ENCODE measurements around the gene NKX6-2.
"Not testable (repeated sequence)": the region's sequence is repeated elsewhere in the genome, so short reads cannot be mapped to it uniquely, and the experiment has no call there.

Gene NKX6-2

DNA sequence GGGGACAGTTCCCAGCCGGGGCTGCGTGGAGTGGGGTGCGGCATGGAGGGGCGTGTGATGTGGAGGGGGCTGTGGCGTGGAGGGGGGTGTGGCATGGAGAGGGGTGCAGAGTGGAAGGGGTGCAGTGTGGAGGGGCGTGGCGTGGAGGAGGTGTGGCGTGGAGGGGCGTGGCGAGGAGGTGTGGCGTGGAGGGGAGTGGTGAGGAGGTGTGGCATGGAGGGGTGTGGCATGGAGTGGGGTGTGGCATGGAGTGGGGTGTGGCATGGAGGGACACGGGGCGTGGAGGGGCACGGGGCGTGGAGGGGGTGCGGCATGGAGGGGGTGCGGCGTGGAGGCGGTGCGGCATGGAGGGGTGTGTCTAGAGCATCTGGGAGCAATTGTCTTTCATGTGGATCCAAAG, 33.6 kb downstream of the NKX6-2 start:
- no peak for DNase-seq

DNA sequence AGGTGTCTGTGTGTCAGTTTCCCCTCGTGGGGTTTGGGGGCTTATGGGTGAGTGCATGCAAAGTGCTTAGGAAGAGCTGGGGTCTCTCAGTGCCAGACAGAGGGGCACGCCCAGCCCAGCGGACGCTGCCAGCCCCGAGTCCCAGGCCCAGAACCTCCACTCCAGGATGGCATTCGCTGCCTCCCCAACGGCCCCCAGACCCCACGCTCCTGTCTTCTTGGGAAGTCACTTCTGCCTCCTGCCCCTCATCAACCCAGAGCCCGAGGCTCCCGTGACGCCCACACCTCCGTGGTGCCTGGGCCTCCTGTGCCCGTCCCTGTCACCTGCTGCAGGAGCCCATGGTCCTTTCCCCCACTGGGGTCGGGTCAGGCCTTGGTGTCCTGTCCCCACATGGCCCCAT, 35.0 kb downstream of the NKX6-2 start:
- no peak for DNase-seq

DNA sequence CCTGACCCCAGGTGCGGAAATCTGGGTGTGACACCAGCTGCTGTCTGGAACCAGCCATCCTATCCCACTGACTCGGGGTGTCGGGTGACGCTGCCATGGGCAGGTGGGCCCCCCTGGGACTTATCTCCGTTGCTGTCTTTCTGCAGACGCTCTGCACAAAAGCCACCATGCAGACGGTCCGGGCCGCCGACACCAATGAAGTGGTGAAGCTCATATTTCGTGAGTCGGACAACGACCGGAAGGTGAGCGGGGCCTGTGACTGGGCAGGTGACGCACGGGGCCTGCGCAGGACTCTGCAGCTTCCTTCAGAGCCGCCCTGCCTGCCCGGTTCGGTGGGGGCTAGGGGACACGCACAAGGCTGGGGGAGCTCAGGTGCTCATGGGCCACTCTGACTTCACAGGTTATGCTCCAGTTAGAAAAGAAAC, 36.6 kb downstream of the NKX6-2 start:
- DNase-seq, result no peak

DNA sequence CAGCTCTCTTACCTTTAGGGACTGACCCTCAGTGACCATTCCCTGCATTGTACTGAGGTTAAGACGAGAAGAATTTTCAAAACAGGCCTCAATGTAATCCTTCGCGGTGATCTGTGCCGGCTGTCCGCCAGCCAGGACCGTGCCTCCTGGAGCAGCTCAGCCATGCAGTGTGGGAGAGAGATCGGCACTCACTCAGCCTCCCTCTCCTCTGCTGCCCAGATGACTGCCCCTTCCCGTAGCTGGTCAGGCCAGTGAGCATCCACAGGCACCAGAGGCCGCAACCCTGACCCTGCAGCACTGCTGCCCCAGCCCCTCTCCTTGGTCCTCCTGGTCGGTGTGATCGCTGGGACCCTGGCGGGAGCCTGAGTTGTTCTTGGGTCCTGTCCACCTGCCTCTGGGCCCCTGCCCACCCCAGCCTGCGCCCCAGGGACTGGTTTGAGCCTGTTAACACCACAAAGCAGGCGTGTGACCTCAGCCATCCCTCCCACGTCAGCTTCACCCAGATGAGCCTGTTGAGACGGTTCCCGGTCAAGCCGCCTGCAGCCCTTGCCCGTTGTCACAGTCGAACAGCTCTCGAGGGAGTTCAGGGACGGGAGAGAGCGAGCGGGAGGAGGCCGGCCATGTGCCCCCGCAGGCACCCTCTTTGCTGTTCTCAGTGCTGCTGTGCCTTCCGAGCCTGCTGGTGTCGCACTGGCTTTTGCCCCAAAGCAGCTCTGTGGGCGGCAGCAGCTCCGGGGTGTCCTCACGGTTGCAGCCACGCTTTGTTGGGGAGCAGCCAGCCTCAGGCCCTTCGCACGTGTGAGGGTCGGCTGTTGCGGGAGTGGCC, 37.2 kb downstream of the NKX6-2 start:
- DNase-seq, result no peak

DNA sequence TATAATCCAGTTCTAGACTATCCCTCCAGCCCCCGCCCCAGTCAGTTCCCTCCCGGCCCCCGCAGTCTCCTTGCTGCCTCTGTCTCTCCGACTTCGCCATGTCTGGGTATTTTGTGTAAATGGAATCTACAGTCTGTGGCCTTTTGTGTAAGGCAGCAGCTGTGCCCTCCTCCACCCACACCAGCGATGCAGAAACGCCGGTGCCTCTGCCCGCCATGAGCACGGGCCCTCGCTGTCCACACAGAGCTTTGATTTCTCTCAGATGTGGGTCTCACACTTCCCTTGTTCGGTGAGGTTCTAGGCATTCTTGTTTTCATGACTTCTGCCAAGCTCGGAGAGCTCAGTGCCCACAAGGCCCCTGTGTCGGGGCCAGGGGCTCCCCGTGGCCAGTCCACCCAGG, 37.8 kb downstream of the NKX6-2 start:
- DNase-seq, result no peak

DNA sequence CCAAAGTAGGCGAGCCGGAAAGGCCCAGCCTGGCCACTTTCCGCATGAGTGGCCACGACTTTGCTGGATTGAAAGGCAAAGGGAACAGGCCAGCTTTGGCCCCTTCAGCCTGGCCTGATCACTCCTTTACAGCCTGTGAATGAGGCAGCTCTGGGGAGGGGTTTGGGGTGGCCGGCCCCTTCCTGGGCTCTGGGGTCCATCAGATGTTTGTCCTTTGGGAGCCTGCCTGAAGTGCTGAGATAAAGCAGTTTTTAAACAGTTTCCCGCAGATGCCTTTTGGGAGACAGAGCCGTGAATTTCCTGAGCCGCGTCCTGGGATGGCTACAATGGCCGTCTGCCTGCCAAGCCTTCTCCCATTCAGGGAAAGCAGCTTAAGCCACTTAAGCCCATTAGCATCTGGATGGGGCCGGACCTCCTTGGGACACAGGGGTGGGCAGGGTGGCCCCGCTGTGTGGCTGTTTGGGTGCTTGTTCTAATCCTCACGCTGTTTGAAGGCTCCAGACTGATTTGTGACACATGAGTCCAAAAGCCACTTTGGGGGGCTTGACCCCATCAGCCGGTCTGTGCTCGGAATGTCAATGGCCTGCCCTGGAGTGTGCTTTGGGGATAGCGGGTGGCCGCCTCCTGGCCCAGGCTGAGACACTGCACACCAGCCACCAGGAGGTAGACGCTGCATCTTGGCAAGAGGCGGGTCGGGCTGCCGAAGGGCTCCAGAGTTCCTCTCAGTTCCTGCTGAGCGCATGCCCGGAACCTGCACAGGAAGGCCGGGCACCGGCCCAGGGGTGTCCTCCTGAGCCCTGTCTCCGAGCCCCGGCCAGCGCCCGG, 38.9 kb downstream of the NKX6-2 start:
- no peak for DNase-seq

DNA sequence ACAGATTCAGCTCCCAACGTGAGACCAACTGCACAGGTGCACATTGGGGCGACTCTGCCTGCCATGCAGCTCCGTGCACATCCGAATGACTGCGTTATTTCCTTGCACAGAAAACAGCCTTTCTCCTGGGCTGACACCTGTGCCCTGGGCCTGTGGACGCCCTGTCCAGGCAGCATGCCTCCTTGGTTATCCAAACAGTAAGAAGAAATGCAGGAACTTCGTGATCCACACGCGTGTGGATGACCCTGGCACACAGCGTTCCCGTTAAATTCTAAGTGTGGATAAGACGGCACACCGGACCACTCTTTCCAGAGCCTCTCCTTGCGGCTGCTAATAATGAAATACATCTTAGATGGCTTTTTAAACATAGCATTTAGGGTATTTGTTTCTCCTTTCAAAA, 39.6 kb downstream of the NKX6-2 start:
- no peak for DNase-seq

DNA sequence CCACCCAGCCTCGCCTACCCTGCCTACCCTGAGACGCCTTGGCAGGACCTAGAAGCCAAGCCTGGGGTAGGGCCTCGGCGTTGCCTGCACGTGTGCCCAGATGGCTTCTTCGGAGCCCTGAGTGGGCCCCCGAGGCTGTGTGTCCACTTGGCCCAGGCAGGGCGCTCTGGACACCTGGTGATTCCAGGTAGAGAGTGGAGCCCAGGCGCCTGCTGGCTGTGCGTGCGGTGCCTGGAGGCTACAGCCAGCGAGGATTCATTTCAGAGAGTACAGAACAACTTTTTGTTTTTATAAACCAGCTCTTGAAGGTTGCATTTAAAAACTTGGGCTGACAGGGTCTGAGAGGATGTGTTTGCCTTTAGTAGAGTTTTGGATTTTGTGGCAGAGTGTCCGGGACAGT, 40.0 kb downstream of the NKX6-2 start:
- DNase-seq, result no peak

DNA sequence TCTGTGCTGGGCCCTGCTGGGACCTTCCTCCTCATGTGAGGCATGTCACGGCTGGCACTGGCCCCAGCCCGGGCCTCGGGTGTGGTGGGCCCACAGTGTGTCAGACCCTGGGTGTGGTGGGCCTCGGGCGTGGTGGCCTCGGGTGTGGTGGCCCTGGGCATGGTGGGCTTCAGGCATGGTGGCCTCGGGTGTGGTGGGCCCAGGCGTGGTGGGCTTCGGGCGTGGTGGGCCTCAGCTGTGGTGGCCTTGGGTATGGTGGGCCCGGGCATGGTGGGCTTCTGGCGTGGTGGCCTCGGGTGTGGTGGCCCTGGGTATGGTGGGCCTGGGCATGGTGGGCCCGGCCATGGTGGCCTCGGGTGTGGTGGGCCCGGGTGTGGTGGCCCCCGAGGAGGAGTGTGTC, 40.4 kb downstream of the NKX6-2 start:
- DNase-seq, result no peak

DNA sequence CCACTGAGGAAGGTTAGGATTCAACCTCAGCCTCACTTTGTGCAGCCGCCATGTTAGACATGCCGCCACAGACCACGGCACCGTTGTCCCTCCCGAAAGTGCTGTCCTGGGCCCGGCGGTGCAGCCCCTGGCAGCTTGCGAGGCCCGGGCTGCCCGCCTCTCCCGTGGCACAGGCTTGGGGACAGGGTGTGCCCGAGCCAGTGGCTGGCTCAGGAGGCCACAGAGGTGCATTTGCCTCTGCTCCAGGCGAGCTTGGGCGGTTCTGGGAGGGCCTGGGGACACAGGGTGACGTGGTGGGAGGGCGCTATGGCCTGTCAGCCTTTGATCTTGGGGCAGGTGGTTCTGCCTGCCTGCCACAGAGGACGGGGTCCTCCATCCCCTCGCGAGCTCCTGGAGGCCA, 41.1 kb downstream of the NKX6-2 start:
- DNase-seq, result no peak

DNA sequence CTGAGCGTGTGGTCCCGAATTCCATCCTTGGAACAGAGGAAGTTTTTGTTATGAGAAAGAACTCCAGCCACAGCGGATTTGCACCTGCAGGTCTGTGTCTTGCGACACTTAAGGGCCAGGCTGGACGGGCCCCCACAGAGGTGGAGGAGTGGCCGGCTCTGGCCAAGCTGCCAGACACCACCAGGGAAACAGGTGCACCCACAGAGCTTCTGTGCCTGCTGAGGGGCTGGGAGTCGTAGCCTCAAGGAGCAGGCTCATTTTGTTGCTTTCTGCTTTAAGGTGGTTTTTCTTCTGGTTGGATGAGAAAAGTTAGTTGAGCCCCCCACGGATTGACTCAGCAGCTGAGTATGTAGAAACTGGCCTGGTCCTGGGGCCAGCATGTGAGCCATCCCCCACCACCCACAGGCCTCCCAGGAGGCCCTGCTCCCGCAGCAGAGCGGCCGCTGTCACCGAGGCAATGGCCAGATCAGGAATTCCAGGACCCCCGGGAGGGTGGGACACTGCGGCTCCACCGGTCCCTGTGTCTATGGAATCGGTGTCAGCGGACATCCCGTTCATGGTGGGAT, 41.9 kb downstream of the NKX6-2 start:
- no peak for DNase-seq

DNA sequence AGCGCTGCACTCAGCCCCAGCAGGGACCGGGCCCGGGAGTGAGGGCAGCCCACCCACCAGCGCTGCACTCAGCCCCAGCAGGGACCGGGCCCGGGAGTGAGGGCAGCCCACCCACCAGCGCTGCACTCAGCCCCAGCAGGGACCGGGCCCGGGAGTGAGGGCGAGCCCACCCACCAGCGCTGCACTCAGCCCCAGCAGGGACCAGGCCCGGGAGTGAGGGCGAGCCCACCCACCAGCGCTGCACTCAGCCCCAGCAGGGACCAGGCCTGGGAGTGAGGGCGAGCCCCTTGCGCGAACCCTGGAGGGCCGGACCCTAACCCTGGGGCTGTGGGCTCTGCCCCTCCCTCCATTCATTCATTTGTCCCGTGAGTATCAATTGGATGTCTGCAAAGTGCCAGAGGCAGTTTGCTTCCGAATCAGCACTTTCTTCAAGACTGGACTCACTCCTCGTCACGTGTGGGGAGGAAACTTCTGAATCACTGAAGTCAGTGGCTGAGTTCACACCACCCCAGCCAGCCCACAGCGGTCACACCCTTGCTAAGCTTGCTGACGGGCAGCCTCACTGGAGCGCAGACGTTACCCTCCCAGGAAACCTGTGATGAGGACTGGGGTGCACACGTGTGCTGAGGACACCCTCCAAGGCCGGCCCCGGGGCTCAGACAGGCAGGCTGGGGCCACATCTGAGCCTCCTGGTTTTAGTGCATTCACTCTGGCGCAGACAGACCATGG, 42.6 kb downstream of the NKX6-2 start:
- not testable (repeated sequence) for DNase-seq

DNA sequence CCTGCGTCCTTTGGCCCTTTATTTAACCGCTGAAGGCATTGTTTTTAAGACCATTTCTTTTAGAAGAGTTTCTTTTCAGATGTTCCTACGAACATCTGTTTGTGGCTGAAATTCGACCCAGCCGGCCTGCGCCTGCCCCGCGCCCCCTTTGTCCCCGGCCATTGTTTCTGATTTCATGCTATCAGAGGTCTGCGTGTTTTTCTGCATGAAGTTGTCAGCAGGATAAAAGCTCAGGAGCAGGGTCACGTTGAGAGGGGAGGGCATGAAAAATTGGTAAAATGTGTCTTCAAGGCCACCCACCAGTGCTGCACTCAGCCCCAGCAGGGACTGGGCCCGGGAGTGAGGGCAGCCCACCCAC, 43.1 kb downstream of the NKX6-2 start:
- DNase-seq, result no peak

DNA sequence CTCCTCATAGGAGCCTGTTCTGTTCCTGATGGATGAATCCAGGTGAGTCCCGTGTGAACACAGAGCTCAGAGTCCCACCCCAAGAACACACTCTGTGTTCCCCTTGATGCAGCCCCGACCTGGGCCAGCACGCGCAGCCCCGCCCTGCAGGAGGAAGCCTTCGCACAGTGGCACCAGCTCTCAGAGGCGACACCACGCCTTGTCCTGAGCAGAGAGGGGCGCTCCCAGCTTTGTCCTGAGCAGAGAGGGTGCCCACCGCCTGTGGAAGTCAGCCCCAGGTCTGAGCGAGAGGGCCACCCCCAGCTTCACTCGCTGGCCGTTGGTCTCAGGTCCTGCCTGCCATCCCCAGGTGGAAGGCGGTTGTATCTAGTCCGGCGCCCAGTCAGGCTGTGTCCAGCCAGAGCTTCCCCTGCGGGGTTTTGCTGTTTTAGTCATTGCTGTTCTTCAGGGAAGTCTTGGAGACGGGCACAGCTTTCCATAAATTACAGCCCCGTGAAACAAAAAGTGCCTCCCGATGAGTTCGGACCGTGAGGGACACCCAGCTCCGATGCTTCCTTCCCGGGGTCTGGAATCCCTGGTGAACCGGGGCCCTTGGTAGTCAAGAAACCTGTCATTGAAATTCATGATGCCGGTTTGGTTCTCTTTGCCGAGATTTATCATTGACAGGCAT, 43.6 kb downstream of the NKX6-2 start:
- DNase-seq, result no peak

DNA sequence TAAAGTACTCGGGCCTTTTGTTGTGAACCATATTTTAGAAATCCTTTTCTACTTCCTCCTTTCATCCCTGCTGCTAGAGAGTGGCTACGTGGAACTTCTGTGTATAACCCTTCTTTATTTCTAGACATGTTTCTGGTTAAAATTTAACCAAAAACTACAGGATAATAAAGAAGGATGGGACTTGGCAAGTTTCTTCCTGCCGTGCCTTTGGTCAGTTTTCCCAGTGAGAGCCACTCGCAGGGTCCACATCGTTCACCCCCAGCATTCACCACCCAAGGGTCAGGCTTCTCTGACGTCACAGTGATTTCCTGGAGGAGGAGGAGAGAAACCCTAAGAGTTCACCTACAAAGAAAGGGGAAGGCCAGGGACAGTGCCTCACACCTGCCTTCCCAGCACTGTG, 45.4 kb downstream of the NKX6-2 start:
- DNase-seq, result no peak

DNA sequence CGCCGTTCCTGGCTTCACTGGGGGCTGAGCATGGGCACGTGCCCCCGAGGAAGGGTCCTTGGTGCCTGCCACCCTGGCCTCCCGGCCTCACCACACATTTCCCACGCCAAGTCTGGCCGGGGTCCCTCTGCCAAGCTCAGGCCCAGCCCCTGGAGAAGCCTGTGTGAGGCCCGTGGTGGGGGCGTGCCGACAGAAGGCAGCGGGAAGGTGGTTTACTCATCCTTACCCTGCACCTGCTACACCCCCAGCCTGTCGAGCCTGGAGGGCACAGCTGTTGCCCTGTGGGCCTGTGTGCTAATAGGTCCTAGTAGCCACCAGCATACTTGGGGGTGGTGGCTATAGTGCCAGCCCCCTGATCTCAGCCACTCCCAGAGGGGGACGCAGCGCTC, 46.7 kb downstream of the NKX6-2 start:
- DNase-seq, result no peak

DNA sequence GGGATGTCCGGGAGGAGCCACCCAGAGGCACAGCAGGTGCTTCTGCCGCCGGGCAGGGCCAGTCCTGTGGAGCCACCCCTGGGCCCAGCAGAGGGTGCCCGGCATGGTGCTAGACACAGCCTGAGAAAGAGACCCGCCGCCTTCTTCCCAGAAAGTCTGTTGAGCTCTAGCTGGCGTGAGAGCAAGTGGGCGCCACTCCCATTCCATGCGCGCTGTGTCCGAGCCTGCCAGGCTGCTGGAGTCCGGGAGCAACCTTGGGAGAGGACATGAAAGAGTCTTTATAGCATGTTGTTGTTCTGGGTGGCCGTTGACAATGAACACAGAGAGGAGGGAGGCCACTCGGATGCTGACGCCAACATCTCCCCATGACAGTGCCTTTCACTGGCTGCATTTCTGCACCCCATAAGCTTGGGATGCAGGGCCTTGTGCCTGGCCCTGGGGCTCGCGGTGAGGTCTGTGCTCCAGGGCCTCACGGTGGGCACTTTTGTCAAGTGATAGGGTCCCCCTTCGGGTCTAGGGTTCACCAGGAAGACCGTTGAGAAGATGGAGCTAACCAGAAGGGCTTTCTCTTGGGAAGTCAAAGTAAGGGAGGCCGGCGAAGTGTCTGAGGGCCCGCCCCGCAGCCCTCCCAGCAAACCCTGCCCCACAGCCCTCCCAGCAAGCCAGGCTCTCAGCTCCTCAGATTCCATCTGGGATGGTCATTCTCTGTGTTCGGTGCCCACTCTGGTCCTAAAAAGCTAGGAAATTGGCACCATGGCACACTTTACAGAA, 47.3 kb downstream of the NKX6-2 start:
- no peak for DNase-seq

DNA sequence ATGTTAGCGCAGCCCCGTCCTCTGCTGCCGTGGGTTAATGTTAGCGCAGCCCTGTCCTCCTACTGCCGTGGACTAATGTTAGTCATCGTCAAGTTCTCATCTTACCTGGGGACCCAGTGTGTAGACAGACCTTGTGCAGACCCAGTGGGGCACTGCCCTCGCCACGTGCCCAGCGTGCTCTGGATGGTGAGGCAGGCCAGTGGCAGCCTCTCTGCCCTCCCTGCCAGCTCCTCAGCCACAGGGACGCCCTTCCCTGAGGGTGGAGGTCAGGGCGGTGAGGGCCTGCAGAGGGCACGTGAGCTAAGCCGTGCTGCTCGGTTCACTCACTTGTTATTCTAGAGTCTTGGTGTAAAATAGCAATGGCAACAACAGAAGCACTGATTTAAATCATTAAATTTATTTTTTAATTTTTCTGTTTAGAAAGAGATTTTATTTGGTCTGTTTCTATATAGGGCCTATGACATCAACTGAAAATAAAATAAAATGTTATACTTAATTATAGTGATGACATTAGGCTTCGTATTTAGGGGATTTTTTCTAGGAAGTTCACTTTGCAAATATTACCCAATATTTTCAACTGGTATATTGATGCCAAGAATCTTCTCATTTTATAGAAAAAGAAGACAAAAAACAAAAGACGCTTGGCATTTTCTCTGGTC, 48.4 kb downstream of the NKX6-2 start:
- no peak for DNase-seq

DNA sequence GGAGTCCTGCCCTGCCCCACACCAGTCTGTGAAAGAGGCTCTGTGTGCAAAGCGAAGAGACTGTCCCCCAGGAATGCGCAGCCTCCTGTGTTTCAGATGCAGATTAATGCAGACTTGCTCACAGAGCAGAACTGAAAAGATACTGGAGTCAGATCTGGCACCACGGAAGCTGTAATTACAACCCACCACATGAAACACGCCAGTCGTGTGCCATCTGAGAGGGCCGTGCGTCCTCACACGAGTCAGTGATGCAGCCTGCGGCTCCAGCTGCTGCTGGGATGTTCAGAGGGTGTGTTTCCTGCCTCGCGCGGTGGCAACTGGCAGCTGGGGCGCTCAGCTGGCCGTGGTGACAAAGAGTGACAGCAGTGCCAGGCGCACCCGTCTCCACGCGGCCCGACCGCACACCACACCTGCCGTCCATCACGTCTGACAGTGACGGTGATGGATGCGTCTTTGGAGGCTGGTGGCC, 50.0 kb downstream of the NKX6-2 start:
- no peak for DNase-seq

DNA sequence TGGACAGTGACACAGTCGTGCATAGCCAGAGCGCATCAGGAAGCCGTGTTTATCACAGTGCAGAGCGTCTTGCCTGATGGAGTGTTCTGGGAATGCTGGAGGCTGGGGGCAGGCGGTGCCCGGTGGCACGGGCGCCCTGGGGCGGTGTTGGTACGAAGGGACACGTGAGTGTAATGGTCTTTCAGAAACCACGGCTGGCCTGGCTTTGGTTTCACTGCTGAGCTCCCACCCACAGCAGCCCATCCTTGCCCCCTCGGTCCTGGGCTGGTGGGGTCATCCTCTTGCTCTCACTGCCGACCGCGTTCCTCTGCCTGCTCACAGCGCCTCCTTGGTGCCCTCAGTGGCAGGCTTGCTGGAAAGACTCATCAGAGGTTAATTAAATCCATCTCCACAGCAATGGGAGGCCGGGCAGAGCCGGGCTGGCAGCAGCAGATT, 50.6 kb downstream of the NKX6-2 start:
- DNase-seq, result no peak

DNA sequence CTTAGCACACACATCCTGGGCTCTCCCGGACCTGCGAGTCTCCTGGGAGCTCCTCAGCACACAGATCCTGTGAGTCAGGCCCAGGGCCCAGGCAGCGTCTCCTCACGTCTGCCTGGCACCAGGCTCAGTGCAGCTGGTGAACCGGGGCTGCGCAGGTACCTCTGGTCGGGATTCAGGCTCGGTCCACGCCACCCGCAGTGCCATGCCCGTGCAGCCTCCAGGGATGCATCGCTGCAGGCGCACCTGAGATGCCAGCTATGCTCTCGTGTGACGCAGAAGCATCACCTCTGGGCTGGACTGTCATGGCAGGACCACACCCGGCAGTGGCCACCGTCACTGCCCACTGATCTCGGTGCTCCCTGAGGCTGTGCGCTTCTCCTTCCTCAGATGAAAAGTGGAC, 52.0 kb downstream of the NKX6-2 start:
- DNase-seq, result no peak
